Activated naive CD4-positive, alpha-beta T cell treated with anti-CD3 and anti-CD28 coated beads, Interleukin-2, amount 50 U/mL, for 72 hours (primary cell): Measurements from ENCODE around the gene FAM83G. TPM values are rescaled to one million over a fixed set of nuclear protein-coding genes. Genes with fewer than 3 reads are reported as not detected.

ENCODE experiments used
- ATAC-seq, 2 donors: fragments of 150-1000 bp; cut with Tn5 transposase; 2 replicates each; pipeline ENCODE4 v1.10.0; 2021; ENCODE audit warnings: mild to moderate bottlenecking in 2 of 2, moderate library complexity in 2 of 2
- DNase-seq, 2 donors: peaks; one replicate each; pipeline ENCODE4 v3.0.0; 2021 to 2022; ENCODE audit warnings: low spot score in 2 of 2
- H3K27ac Mint-ChIP-seq, 2 donors: one replicate each; pipeline ENCODE4 v1.8.0; 2022; ENCODE audit warnings: mild to moderate bottlenecking in 2 of 2, mixed read lengths in 2 of 2
- H3K36me3 Mint-ChIP-seq, 2 donors: one replicate each; pipeline ENCODE4 v1.8.0; 2022; ENCODE audit warnings: mixed read lengths in 2 of 2
- H3K9me3 Mint-ChIP-seq, 2 donors: one replicate each; pipeline ENCODE4 v1.8.0; 2022; ENCODE audit warnings: mixed read lengths in 2 of 2
- total RNA-seq, 2 donors: library from RNA; stranded (reverse); gene quantifications; one replicate each; pipeline ENCODE4 v1.2.3, GENCODE V29; 2022

FAM83G gene
- total RNA-seq, 2 donors from 2014 or later, result 9.4 to 13.7 TPM

DNA sequence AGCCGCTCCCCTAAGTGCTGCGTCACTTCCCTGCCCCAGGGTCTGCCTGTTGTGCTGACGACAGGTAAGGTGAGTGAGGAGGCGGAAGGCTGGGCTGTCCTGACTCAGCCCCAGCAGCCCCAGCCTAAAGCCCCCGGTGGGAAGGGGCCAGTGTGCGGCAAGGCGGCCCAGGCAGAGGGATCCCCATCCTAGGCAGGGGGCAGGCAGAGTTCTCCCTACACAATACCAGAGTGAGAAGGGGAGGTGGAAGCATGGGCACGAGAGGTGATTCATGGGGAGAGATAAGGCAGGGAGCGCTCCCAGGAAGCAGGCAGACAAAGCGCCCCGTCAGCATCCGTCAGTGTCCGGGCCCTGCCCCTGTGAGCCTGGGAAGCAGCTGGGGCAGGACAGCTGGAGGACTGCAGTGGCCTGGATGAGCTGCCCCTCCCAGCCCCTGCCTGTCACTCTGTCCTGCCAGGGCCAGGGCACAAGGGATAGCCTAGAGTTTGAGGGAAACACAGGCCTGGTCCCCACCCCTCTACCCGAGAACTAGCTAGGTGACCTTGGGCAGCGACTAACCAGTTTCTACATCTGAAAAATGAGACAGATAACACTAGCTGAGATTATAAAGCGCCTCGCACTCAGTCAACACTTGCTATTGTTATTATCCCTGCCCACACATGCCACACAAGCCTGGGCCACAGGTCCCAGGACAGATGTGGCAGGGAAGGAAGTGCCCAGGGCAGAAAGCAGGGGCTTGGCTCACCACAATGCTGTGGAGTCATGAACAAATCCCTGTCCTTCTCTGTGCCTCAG is 3.8 kb downstream of the FAM83G start:
- Mint-ChIP-seq H3K36me3 (peaks cover 21 to 23% of the 10 kb centered on the region in 2 donors), H3K9me3 (peaks cover 2 to 3% of the 10 kb centered on the region in 2 donors), H3K27ac (peak overlapping the region in 1 of 2 donors; percentile 18)
- DNase-seq (no peak), ATAC-seq (no peak)

DNA sequence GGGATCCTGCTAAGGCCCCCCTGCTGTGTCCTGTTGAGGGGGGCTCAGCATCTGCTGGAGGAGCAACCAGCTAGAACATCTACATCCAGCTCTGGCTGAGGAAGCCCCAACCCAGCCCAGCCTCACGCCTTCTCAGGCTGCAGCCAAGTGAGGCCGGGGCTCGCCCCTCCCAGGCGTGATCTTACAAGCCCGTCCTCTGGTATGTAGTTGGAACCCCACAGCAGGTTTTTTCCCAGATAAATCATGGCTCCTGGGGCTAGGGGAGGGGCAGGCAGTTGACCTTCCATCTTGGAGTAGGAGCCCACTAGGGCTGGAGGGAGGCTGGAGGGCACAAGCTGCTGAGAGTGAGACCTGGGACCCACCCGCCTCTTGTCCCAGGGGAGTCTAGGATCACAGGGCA is 4.7 kb downstream of the FAM83G start:
- ATAC-seq (no peak), DNase-seq (no peak)
- Mint-ChIP-seq H3K9me3 (peaks cover 9 to 11% of the 10 kb centered on the region in 2 donors), H3K27ac (no peak overlapping the region), H3K36me3 (peaks cover 30 to 31% of the 10 kb centered on the region in 2 donors)

DNA sequence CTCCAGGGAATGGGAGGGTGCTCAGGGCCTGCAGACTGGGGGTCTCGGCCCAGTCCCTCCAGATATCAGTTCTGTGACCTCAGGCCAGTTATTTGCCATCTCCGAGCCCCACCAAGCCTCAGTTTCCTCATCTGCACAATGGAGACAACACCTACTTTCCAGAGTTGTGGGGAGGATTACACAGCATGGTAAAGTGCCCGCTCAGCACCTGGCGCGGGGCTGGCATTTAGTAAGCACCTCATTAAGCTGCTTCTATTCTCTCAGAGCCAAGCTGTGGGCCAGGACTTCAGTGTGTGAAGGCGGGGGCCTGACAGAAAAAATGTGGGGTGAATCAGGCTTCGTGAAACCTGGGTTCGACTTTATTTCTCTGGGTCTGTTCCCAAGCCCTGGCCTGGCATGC is 5.2 kb downstream of the FAM83G start:
- H3K9me3 Mint-ChIP-seq, result peaks cover 9 to 12% of the 10 kb centered on the region in 2 donors
- DNase-seq (no peak), ATAC-seq (no peak)
- peaks cover 32 to 33% of the 10 kb centered on the region in 2 donors for H3K36me3 Mint-ChIP-seq
- H3K27ac Mint-ChIP-seq, result no peak overlapping the region

DNA sequence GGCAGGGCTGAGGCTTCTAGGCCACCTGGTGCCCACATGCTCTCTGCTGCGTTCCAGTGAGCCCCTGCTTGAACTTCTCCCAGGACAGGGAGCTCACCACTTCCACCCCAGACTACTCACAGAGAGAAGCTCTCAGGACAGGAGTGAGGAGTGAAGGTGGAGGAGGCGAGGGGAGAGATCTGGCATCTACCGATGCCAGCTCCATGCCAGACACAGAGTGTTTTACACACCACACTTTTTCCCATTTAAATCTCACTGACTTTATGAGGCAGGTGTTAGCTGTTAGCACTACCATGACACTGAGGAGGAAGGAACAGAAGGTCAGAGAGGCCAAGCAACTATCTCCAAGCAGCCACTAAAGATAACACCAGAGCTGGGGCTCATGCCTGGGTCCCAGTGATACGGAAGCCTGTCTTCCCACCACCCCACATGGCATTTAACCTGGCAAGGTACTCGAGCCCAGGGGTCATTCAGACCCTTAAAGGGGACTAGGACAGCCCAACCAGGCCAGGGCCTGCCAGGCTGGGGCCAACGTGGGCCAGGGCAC is 6.8 kb downstream of the FAM83G start:
- Mint-ChIP-seq H3K36me3 (peaks cover 32 to 40% of the 10 kb centered on the region in 2 donors), H3K9me3 (peaks cover 9 to 12% of the 10 kb centered on the region in 2 donors), H3K27ac (peak overlapping the region in 1 of 2 donors; percentile 19)
- no peak for ATAC-seq
- DNase-seq, result no peak

DNA sequence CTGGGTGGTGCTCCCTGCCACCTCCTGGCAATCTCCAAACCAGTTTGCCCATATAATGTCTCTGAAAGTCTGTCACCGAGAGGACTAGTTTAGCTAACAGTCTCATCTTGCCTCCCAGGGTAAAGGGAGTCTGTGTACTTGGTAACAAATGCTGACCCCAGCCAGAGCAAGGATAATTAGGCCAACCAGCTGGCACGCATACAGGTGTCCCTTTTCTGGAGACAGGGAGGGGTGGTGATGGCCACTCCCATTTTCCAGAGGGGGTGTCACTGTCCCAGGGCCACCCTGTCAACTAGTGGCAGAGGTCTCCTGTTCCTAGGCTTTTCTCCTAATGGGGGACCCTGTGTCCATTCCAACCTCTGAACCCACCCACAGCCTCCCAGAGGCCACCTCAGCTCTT is 8.1 kb downstream of the FAM83G start:
- no peak overlapping the region for H3K27ac Mint-ChIP-seq
- DNase-seq, result no peak
- ATAC-seq, result no peak
- peaks cover 25 to 31% of the 10 kb centered on the region in 2 donors for H3K36me3 Mint-ChIP-seq
- peaks cover 9 to 12% of the 10 kb centered on the region in 2 donors for H3K9me3 Mint-ChIP-seq

DNA sequence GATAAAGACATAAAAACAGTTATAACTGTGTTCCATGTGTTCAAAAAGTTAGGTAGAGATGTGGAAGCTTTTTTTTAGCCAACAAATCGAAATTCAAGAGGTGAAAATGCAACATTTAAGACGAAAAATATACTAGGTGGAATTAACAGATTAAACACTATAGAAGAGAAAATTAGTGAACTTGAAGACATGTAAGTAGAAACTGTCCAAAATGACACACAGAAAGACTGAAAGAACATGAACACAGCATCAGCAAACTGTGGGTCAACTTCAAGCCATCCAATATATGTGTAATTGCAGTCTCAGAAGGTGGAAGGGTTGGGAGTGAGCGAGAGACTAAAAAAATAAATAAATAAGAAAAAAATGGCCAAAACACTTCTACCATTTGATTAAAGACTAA is 9.3 kb downstream of the FAM83G start:
- no peak for DNase-seq
- no peak for ATAC-seq
- Mint-ChIP-seq H3K9me3 (peaks cover 9 to 12% of the 10 kb centered on the region in 2 donors), H3K36me3 (peaks cover 25 to 31% of the 10 kb centered on the region in 2 donors), H3K27ac (no peak overlapping the region)

DNA sequence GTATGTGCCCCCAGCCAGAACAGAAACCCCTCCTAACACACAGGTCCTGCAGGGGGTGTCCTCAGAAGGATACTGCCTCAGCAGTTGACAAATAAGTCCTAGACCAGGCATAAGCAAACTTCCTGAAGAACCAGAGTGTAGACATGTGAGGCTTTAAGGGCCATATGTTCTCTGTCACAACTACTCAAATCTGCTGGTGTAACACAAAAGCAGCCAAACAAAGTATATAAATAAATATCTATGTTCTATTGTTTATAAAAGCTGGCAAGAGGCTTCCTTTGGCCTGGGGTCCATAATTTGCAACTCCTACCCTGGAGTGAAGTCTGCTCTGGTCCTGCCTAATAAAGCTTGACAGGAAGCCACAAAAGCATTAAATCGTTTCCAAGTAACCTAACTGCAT is 9.9 kb downstream of the FAM83G start:
- DNase-seq, result no peak
- ATAC-seq, result no peak
- peaks cover 25 to 31% of the 10 kb centered on the region in 2 donors for H3K36me3 Mint-ChIP-seq
- H3K9me3 Mint-ChIP-seq, result peaks cover 9 to 12% of the 10 kb centered on the region in 2 donors
- H3K27ac Mint-ChIP-seq, result no peak overlapping the region

DNA sequence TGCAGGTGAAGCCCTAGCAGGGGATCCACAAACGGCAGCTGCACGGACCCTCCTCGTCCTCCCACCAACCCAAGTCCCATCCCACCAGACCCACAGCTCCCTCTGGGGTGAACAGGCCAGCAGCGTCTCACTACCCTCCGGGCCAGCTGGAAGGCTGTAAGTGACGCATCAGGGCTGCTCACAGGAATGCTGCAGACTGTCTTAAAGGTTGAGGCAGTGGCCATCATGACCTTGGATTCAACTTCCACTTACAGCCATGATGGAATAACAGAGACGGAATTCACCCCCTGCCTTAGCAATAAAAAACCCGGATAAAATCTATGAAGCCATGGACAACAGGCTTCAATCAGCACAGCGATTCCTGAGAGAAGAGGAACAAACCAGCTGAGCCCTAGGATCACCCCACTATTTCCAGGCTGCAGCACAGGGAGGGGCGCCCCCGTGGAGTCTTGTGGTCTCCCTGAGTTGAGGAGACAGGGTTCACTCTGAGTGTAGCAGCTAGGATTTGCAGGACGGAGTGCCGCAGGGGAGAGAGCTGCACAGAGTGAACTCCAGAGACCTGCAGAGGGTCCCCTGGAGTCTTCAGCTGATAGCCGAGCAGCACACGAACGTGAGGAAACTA is 10.5 kb downstream of the FAM83G start:
- no peak overlapping the region for H3K27ac Mint-ChIP-seq
- ATAC-seq, result no peak
- H3K36me3 Mint-ChIP-seq, result peaks cover 25 to 31% of the 10 kb centered on the region in 2 donors
- H3K9me3 Mint-ChIP-seq, result peaks cover 9 to 12% of the 10 kb centered on the region in 2 donors
- DNase-seq, result no peak

DNA sequence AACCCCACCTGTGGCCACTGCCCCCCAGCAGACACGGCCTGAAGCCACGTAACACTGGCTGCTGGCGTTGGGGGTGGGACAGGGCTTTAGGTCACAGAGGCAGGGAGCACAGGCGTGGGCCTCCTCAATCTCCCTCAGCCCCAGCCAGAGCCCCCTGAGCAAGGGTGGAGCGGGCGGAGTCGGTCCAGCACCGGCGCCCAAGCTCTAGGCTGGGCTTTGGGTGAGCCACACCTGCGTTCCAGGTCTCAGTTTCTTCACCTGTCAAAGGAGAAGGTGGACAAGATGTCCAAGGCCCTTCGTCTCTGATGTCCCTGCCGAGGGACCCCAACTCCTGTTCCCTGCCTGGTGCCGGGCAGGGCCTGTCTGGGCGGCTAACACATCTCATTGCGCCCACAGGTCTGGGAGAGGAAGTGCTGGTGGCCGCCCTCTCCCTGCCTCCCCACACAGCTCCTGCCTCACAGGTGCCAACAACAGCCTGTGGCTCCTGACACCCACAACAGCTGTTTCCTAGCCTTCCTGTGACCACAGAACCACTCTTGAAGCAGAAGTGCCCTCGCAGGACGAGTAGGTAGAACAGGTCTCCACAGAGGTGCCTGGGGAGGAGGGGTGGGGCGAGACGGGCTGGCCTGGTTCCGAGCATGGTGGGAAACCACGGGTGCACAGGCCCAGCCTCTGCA is 12.0 kb downstream of the FAM83G start:
- DNase-seq (no peak), ATAC-seq (peak; percentile 30 to 46)
- Mint-ChIP-seq H3K27ac (no peak overlapping the region), H3K36me3 (peaks cover 25 to 31% of the 10 kb centered on the region in 2 donors), H3K9me3 (peaks cover 9 to 12% of the 10 kb centered on the region in 2 donors)

DNA sequence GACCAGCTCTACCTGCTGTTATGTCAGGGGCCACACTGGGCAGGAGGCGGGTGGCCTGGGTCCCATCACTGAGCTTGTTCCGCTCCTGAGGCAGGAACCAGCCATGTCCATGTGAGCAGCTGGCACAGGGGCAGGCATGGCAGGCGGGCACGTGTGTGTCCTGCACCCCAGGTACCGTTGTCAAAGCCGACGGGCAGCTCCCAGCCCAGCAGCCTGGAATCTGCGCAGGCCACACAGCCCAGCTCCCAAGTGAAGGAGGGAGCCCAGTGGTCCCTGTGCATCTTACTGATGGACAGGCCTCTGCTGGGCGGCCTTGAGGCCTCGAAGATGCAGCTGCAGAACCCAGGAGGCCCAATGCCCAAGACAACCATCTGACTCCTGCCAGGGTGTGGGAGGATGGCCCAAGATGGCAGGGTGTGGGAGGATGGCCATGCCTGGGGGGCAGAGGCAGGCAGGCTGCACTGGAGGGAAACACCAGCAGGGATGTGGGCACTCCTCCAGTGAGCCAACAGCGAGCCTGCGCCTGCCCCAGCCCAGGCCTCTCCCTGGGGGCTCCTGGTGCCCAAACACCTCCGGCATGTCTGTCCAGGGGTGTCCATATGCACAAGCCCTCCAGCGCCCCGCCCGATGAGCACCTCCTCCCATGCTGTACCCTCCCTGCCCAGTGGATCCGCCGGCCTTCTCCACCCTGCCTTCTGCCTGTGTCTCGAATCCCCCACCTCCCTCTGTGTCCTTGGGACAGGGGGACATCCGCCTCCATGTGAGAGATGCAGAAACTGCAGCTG is 12.8 kb downstream of the FAM83G start:
- no peak for DNase-seq
- H3K36me3 Mint-ChIP-seq, result peaks cover 21 to 27% of the 10 kb centered on the region in 2 donors
- H3K9me3 Mint-ChIP-seq, result peaks cover 9 to 12% of the 10 kb centered on the region in 2 donors
- ATAC-seq, result no peak
- H3K27ac Mint-ChIP-seq, result no peak overlapping the region

DNA sequence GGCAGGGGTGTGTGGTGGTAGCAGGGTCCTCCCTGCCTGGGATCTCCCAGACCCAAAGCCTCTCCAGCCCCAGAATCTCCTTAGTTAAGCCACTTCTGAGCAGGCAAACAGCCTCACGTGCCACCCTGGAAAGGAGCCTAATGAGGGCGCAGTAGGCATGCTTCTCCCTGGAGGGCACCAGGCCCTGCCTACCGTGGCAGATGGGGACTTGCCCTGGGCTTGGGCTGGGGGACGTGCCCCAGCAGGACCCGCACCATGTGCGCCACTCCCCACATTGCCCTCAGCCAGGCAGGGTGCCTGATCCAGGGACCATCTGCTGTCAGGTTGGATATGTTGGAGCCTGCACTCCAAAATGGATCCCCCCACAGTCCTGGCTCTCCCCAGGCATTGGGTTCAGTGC is 14.2 kb downstream of the FAM83G start:
- Mint-ChIP-seq H3K36me3 (peaks cover 7 to 13% of the 10 kb centered on the region in 2 donors), H3K27ac (no peak overlapping the region), H3K9me3 (peaks cover 4 to 5% of the 10 kb centered on the region in 2 donors)
- DNase-seq (no peak), ATAC-seq (no peak)

DNA sequence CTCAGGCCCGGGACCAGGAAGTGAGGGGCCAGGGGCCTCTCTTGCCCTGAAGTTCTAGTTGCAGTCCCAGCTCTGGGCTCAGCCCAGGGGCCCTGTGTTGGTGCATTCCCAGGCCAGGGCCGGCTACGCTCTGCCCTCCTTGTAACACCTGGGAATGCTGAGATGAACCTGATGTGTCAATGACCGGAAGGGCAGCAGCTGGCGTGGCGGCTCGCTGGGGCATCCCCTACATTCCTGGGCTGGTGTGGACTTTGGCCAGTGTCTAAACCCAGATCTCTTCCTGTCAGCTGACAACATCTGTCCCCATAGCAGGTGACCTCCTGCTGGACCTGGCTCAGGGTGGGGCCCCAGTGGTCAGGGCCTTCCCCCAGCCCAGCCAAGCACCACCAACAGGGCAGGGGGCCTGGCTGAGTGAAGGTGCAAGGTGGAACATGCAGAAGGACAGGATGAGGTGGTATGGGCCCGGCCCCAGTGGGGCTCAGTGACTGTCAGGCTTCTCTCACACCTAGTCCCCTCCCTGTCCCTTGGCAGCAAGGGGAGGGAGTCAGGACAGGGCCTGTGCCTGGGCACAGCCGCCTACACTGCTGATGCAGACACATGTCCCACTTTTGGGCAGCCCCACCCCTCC is 15.9 kb downstream of the FAM83G start:
- no peaks in the 10 kb centered on the region for H3K9me3 Mint-ChIP-seq
- ATAC-seq, result no peak
- no peak for DNase-seq
- peaks cover 0 to under 1% of the 10 kb centered on the region in 2 donors for H3K36me3 Mint-ChIP-seq
- no peak overlapping the region for H3K27ac Mint-ChIP-seq

DNA sequence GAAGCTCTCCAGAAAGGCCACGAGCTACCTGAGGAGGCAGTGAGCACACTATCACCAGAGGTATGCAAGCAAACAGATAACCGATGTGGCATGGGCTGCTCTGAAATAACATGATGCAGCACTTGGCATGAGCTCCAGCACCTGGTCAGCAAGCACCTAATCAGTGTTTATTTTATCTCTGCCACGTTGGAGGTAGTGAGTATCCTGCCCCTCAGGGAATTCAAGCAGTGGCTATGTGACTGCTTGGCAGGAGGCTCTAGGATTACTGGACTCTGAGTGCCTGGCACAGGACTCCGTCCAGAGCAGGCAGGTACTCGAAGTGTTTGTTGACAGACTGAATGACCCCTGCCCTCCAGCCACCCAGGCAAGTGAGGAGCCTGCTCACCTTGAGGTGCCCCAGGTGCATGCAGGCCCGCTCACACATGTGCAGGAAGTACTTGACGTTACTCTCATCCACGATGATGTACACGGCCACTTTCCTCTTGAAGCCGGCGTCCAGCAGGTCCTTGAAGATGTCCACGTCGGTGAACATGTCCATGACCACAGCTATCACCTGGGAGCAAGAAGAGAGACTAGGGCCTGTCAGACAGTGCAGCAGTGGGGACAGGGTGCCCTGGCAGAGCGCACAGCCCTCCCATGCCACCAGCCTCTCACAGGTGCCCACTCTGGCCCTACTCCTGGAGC is 16.6 kb downstream of the FAM83G start:
- DNase-seq, result no peak
- no peak for ATAC-seq
- H3K36me3 Mint-ChIP-seq, result no peaks in the 10 kb centered on the region
- no peak overlapping the region for H3K27ac Mint-ChIP-seq
- no peaks in the 10 kb centered on the region for H3K9me3 Mint-ChIP-seq

DNA sequence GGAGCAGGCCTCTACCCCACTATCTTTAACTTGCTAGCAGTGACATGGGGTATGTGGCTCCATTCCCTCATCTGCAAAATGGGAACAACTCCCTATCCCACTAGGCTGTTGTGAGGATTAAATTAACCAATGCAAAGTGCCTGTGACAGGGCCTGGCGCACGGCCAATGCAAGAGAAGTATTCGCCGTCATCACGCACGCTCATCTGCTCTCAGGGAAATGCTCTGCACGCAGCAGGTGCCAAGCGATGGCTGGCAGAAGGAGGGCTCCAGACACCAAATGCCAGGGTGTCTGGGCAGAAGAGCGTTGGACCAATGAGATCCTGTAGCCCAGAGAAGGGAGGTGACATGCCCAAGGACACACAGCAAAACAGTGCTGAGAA is 17.3 kb downstream of the FAM83G start:
- Mint-ChIP-seq H3K36me3 (no peaks in the 10 kb centered on the region), H3K27ac (no peak overlapping the region), H3K9me3 (no peaks in the 10 kb centered on the region)
- ATAC-seq, result no peak
- DNase-seq, result no peak

DNA sequence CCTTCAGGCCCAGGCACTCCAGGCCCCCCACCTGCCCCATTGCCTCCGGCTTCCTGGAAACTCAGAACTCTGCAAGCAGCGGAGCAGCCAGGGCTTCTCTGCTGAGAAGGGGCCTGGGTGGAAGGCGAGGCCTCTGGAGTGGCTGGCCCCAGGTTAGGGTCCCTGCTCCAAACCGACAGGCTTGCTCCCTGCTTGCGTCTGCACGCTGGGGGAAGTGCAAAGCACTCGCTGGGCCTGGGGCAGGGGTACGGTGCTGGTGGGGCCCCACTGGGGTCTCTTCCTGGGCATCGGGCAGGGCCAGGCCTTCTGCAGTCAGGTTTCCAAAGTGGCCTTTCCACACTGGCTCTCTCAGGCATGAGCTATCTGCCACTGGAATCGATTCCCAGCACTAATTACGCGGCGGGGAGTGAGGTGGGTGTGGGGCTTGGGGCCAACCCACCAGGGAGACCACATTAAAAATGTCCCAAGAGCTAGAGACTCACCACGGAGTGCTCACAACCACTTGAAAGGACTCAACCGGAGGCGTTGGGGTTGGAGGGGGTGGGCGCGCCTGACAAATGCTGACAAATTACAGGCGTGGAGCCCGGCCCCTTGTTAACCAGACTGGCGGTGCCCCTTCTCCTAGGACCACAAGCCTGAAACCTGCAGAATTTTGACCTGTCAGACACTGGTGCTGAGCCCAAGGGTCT is 17.9 kb downstream of the FAM83G start:
- Mint-ChIP-seq H3K27ac (no peak overlapping the region), H3K36me3 (no peaks in the 10 kb centered on the region), H3K9me3 (no peaks in the 10 kb centered on the region)
- ATAC-seq, result no peak
- no peak for DNase-seq
